Stimulated activated CD8-positive, alpha-beta memory T cell treated with anti-CD3 and anti-CD28 coated beads, Interleukin-4, amount 100 ng/mL, for 48 hours (primary cell): Measurements from ENCODE around the gene NDUFA13.

Experiments used
- DNase-seq: peaks from one replicate; pipeline ENCODE4 v3.0.0-alpha.2; 2020

NDUFA13 gene

GRCh38 chr19:19549804-19550464 is 33.9 kb downstream of the NDUFA13 start:
- DNase-seq, result no peak

GRCh38 chr19:19550485-19550929 is 34.5 kb downstream of the NDUFA13 start:
- no peak for DNase-seq

- no peak for DNase-seq
Observed at GRCh38 chr19:19550972-19551852, 35.2 kb downstream of the NDUFA13 start.

DNA sequence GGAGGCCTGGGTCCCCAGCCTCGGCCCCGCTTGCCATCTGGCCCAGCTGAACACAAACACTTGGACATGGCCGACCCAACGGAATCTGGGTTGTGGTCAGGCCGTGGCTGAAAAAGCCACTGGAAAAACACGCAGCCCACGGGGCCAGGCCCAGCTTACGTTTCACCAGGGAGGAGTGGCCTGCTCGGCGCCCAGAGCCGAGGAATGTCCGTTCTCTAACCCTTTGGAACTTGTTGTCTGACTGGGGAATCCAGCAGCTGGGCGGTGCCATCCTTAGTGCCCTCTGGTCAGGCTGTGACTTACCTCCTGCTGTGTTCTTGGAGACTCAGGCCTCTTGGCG is 35.8 kb downstream of the NDUFA13 start:
- no peak for DNase-seq

GRCh38 chr19:19552798-19553197 is 36.8 kb downstream of the NDUFA13 start:
- peak; percentile 58 for DNase-seq

DNA sequence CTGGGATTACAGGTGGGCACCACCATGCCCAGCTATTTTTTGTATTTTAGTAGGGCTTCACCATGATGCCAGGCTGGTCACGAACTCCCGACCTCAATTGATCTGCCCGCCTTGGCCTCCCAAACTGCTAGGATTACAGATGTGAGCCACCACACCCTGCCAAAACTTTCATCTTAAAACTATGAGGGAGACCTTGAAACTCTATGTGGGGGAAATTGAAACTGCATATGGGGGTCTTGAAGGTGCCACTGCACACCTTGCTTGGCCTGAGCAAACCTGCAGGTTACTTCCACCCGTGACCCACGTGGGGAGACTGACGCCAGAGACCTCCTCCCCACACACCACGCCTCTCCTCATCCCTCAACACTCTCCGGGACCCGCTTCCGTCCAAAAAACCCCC is 37.6 kb downstream of the NDUFA13 start:
- no peak for DNase-seq

DNA sequence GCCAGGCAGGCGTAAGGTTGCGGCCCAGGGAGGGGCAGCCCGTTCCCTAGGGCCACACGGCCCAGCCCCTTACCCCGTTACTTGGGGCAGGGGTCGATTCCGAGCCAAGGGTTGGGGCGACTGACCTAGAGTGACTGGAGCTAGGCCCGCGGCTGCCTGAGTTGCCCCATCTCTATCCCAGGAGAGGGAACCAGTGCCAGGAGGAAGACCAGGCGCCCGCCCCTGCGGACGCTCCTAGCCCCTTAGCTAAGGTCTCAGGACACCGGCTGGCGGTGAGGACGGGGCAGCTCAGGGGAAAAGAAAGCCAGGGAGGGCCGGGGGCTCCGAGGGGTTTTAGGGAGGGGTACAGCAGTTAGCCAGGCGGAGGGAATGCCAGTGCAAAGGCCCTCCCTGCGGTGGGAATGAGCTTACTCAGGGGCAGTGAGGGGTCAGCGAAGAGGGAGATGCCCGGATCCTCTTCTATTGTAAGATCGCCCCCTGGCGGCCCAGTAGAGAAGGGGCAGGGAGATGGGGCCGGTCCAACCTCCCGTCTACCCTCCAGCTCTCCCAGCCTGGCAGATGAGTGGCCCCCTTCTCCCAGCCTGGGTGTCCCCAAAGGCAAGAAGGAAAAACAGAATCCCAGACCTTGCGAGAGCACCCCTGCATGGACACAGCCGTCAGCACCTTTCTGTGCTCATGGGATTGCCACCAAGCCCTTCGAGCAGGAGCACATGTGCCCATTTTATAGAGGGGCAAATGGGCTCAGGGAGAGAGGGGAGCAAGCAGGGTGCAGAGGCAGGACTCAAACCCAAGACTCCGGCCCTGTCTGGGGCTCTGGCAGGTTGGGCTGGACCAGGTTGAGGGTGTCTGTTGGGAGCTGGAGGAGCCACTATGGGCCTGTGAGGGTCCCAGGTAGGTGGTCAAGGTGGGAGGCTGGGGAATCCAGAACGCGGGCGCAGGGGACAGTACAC is 38.3 kb downstream of the NDUFA13 start:
- DNase-seq, result peak; percentile 86

DNA sequence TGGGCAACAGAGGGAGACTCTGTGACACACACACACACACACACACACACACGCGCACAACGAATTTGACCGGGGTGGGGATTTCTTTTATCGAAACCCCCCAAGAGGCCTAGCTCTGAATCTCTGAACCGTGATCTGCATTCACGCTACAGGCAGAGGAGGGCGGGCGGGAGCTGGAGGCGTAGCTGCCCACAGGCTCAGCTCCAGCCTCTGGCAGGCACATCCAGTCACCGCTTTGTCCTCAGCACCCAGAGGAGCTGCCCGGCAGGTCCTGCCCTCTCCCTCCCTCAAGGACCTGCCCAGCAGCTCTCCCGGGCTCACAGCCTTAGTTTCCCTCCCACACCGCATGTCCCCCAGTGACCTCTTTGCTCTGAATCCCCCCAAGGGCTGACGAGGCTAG is 42.0 kb downstream of the NDUFA13 start:
- DNase-seq, result no peak

- DNase-seq, result no peak
Observed at GRCh38 chr19:19558636-19559035, 42.6 kb downstream of the NDUFA13 start.

GRCh38 chr19:19559931-19560330 is 43.9 kb downstream of the NDUFA13 start:
- DNase-seq, result no peak

GRCh38 chr19:19561946-19562664 is 46.1 kb downstream of the NDUFA13 start:
- no peak for DNase-seq

- DNase-seq, result peak; percentile 43
Observed at GRCh38 chr19:19562665-19563347, 46.8 kb downstream of the NDUFA13 start.

DNA sequence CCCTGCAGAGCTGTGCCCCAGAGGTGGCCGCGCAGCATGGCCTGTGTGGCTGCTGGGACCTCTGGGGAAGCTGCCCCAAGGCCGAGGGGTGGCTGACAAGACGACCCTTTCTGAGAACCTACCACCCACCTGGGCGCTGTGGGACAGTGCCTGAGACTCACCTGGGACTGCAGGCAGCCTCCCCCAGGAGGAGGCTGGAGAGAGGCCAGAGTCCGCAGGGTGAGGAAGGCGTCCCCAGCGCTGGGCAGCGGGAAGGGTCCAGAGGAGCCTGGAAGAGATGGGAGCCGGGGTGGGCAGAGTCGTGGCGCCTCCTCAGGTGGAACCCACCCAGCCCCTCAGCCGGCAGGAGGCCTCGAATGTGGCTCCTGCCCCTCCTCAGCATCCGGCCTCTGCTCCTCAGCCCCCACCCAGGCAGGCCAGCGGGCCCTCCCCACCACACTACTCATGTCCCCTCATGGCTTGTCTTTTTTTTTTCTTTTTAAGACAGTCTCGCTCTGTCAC is 47.4 kb downstream of the NDUFA13 start:
- no peak for DNase-seq

DNA sequence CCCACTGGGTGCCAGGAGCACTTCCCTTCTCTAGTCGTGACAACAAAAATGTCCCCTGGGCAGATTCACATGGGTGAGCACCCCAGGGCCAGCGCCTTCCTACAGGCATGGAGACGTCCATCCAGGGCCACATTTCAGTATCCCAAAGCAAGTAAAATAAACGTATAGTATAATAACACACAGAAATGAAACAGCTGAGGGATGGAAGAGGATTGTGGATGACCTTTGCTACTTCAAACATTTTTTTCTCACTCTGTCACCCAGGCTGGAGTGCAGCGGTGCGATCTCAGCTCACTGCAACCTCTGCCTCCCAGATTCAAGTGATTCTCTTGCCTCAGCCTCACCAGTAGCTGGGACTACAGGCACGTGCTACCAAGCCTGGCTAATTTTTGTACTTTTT is 50.3 kb downstream of the NDUFA13 start:
- no peak for DNase-seq

GRCh38 chr19:19567391-19567790 is 51.4 kb downstream of the NDUFA13 start:
- DNase-seq, result no peak

GRCh38 chr19:19568802-19569756 is 53.1 kb downstream of the NDUFA13 start:
- DNase-seq, result no peak

- DNase-seq, result no peak
Observed at GRCh38 chr19:19570571-19570970, 54.5 kb downstream of the NDUFA13 start.

DNA sequence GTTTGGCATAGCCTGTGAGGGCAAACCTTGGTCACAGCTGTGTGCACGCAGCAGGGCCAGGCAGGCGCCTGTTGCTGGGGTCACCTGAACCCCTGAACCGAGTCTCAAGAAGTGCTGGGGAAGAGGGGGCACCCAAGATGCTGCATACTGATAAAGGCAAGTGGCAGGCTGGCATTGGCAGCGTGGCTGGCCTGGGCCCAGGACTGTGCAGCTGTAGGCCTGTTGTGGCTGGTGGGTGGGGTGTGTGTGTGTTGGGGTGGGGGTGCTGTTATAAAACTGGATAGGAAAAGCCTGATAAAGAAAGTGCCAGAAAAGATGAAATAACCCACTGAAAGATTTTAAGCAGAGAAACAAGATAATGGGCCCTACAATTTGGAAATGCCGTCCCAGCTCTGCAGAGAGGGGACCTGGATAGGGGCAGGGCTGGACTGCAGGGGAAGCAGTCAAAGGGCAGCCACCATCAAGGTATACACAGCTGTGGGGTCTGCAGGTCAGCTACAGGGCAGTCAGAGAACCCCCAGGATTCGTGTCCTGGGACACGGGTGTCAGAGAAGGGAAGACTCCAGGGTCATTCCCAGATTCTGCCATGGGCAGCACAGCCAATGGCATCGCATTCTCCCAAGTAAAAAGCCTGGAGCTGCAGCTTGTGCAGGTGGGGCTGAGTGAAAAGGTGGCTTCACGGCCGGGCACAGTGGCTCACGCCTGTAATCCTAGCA is 55.2 kb downstream of the NDUFA13 start:
- DNase-seq, result no peak

- no peak for DNase-seq
Observed at GRCh38 chr19:19575411-19575810, 59.4 kb downstream of the NDUFA13 start.
